ENCODE measurements around the gene CCNO. TPM values are rescaled to one million over a fixed set of nuclear protein-coding genes. Genes with fewer than 3 reads are reported as not detected.
A peak's percentile ranks its signal among the peaks of the same experiment; 100 is the strongest.

CCNO gene
- 0.35 and 0.43 TPM in 2 replicates for total RNA-seq (2014; rRNA removed; shearing (Covaris generic))

GRCh38 chr5:55232985-55233928 lies at the start of gene CCNO:
Gene CCNO, minus strand, starts transcription at chr5:55233608. Its CDS starts 85 bp downstream, at chr5:55233523.
- peak within 1 kb of the TSS; percentile 63 for H3K4me3 ChIP-seq
- no peaks in the 10 kb centered on the region for H3K27me3 ChIP-seq
- DNase-seq = peak; percentile 70 to 72
- H3K36me3 ChIP-seq = no peaks in the 10 kb centered on the region
- no peak within 1 kb of the TSS for H3K27ac ChIP-seq
- no peaks in the 10 kb centered on the region for H3K9me3 ChIP-seq (replicated peaks)
- peaks cover 16% of the 10 kb centered on the region for H3K4me1 ChIP-seq

GRCh38 chr5:55278778-55279177 lies 45.4 kb upstream of the CCNO start:
- Histone ChIP-seq H3K4me1 (no peaks in the 10 kb centered on the region), H3K9me3 (replicated peaks) (no peaks in the 10 kb centered on the region), H3K4me3 (no peak overlapping the region), H3K27ac (no peak overlapping the region), H3K27me3 (no peaks in the 10 kb centered on the region), H3K36me3 (peaks cover 60% of the 10 kb centered on the region)
- no peak for DNase-seq

GRCh38 chr5:55276771-55277170 lies 43.4 kb upstream of the CCNO start:
- Histone ChIP-seq H3K36me3 (peaks cover 73% of the 10 kb centered on the region), H3K27me3 (no peaks in the 10 kb centered on the region), H3K9me3 (replicated peaks) (no peaks in the 10 kb centered on the region), H3K4me1 (no peaks in the 10 kb centered on the region), H3K27ac (no peak overlapping the region), H3K4me3 (no peak overlapping the region)
- no peak for DNase-seq

GRCh38 chr5:55258339-55258738 lies 24.9 kb upstream of the CCNO start:
- no peak for DNase-seq
- Histone ChIP-seq H3K4me1 (no peaks in the 10 kb centered on the region), H3K36me3 (peaks cover 47% of the 10 kb centered on the region), H3K4me3 (no peak overlapping the region), H3K27me3 (no peaks in the 10 kb centered on the region), H3K9me3 (replicated peaks) (no peaks in the 10 kb centered on the region), H3K27ac (no peak overlapping the region)

- peaks cover 28% of the 10 kb centered on the region for H3K36me3 ChIP-seq
- H3K9me3 ChIP-seq (replicated peaks) = no peaks in the 10 kb centered on the region
- DNase-seq = no peak
These were observed 21.4 kb upstream of the CCNO start for GRCh38 chr5:55254802-55255201.

GRCh38 chr5:55250064-55250463 lies 16.7 kb upstream of the CCNO start:
- Histone ChIP-seq H3K4me1 (no peaks in the 10 kb centered on the region), H3K27me3 (no peaks in the 10 kb centered on the region), H3K4me3 (no peak overlapping the region)

More at GRCh38 chr5:55254802-55255201, 21.4 kb upstream of the CCNO start:
- H3K27ac ChIP-seq = no peak overlapping the region
- no peak overlapping the region for H3K4me3 ChIP-seq
- no peaks in the 10 kb centered on the region for H3K27me3 ChIP-seq
- no peaks in the 10 kb centered on the region for H3K4me1 ChIP-seq

GRCh38 chr5:55241746-55242145 lies 8.3 kb upstream of the CCNO start:
- Histone ChIP-seq H3K4me1 (peaks cover 7% of the 10 kb centered on the region), H3K36me3 (no peaks in the 10 kb centered on the region), H3K27me3 (no peaks in the 10 kb centered on the region; the same call in 1 of the 2 replicates), H3K4me3 (no peak overlapping the region), H3K27ac (no peak overlapping the region), H3K9me3 (replicated peaks) (no peaks in the 10 kb centered on the region)
- no peak for DNase-seq

More at GRCh38 chr5:55250064-55250463, 16.7 kb upstream of the CCNO start:
- DNase-seq = no peak
- Histone ChIP-seq H3K36me3 (peaks cover 2% of the 10 kb centered on the region), H3K9me3 (replicated peaks) (no peaks in the 10 kb centered on the region; the same call in 1 of the 2 replicates), H3K27ac (no peak overlapping the region)

GRCh38 chr5:55236800-55237199 lies 3.4 kb upstream of the CCNO start:
- Histone ChIP-seq H3K4me1 (peaks cover 13% of the 10 kb centered on the region), H3K9me3 (replicated peaks) (no peaks in the 10 kb centered on the region), H3K4me3 (no peak overlapping the region), H3K36me3 (no peaks in the 10 kb centered on the region), H3K27ac (no peak overlapping the region), H3K27me3 (no peaks in the 10 kb centered on the region; the same call in 1 of the 2 replicates)
- peak; percentile 75 to 86 for DNase-seq

- Histone ChIP-seq H3K4me3 (peak overlapping the region; percentile 63), H3K9me3 (replicated peaks) (no peaks in the 10 kb centered on the region), H3K36me3 (no peaks in the 10 kb centered on the region), H3K27ac (no peak overlapping the region), H3K27me3 (no peaks in the 10 kb centered on the region; the same call in 1 of the 2 replicates), H3K4me1 (peaks cover 16% of the 10 kb centered on the region)
- no peak for DNase-seq
These were observed 803 bp upstream of the CCNO start for GRCh38 chr5:55234121-55234700.

GRCh38 chr5:55232271-55232984 lies 980 bp downstream of the CCNO start:
- DNase-seq = peak; percentile 27 to 47

GRCh38 chr5:55231919-55232270 lies 1.5 kb downstream of the CCNO start:
- peak in 1 of 2 experiments; percentile 40 for DNase-seq
- Histone ChIP-seq H3K27ac (no peak overlapping the region), H3K4me1 (peaks cover 13% of the 10 kb centered on the region), H3K27me3 (no peaks in the 10 kb centered on the region), H3K36me3 (no peaks in the 10 kb centered on the region), H3K9me3 (replicated peaks) (no peaks in the 10 kb centered on the region), H3K4me3 (peak overlapping the region; percentile 63)

More at GRCh38 chr5:55232271-55232984, 980 bp downstream of the CCNO start:
- H3K27ac ChIP-seq = no peak overlapping the region
- no peaks in the 10 kb centered on the region for H3K36me3 ChIP-seq
- peaks cover 18% of the 10 kb centered on the region for H3K4me1 ChIP-seq
- H3K4me3 ChIP-seq = peak overlapping the region; percentile 63
- no peaks in the 10 kb centered on the region for H3K9me3 ChIP-seq (replicated peaks)
- no peaks in the 10 kb centered on the region for H3K27me3 ChIP-seq

- no peaks in the 10 kb centered on the region for H3K36me3 ChIP-seq
- H3K4me3 ChIP-seq = peak overlapping the region; percentile 63
- H3K9me3 ChIP-seq (replicated peaks) = no peaks in the 10 kb centered on the region
- H3K4me1 ChIP-seq = peaks cover 7% of the 10 kb centered on the region
- H3K27me3 ChIP-seq = no peaks in the 10 kb centered on the region
- no peak overlapping the region for H3K27ac ChIP-seq
- peak; percentile 69 for DNase-seq
These were observed 2.1 kb downstream of the CCNO start for GRCh38 chr5:55231029-55231918.

- Histone ChIP-seq H3K4me1 (peaks cover 6% of the 10 kb centered on the region; the same call in 1 of the 2 replicates), H3K27ac (no peak overlapping the region), H3K27me3 (no peaks in the 10 kb centered on the region), H3K4me3 (no peak overlapping the region), H3K36me3 (no peaks in the 10 kb centered on the region), H3K9me3 (replicated peaks) (no peaks in the 10 kb centered on the region)
- DNase-seq = no peak
These were observed 3.2 kb downstream of the CCNO start for GRCh38 chr5:55230086-55230629.
